Daoy (cell line): Measurements from ENCODE around the gene SERPINE2. TPM values are rescaled to one million over a fixed set of nuclear protein-coding genes. Genes with fewer than 3 reads are reported as not detected.

ENCODE experiments used
- DNase-seq: peaks from one replicate; pipeline ENCODE4 v3.0.0-alpha.2; 2015; ENCODE audit warnings: low read depth
- total RNA-seq: library from RNA; depleted of rRNA; stranded (reverse); fragments of >200 nt; shearing (Covaris generic); gene quantifications from 2 replicates; pipeline ENCODE4 v1.2.3, GENCODE V29; 2014

SERPINE2 gene
- total RNA-seq, 1 experiment from 2014 or later: 18.0 TPM

GRCh38 chr2:224046752-224047151, 7.7 kb upstream of the SERPINE2 start:
- DNase-seq: peak; percentile 50

- no peak for DNase-seq
These were observed 3.2 kb upstream of the SERPINE2 start for GRCh38 chr2:224042191-224042696.

- no peak for DNase-seq
These were observed 2.5 kb upstream of the SERPINE2 start for GRCh38 chr2:224041554-224041953.

DNA sequence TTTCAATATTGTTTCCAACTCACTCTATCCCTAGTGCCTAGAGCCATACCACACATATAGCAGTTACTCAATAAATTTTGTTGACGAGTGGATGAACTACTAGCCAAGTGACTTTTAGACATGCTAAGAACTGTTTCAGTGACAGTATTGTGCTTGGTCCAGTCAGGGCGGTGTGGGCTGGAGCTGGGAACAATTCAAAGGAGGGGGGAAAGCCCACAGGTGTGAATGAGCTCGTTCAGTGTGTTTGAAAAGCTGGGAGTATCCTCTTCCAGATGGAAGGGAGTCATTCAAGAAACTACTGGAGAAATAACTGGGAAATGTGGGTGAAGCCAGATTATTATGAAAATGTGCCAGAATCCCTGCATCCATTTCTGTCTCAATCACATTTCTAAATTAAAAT, 1.7 kb upstream of the SERPINE2 start:
- no peak for DNase-seq

DNA sequence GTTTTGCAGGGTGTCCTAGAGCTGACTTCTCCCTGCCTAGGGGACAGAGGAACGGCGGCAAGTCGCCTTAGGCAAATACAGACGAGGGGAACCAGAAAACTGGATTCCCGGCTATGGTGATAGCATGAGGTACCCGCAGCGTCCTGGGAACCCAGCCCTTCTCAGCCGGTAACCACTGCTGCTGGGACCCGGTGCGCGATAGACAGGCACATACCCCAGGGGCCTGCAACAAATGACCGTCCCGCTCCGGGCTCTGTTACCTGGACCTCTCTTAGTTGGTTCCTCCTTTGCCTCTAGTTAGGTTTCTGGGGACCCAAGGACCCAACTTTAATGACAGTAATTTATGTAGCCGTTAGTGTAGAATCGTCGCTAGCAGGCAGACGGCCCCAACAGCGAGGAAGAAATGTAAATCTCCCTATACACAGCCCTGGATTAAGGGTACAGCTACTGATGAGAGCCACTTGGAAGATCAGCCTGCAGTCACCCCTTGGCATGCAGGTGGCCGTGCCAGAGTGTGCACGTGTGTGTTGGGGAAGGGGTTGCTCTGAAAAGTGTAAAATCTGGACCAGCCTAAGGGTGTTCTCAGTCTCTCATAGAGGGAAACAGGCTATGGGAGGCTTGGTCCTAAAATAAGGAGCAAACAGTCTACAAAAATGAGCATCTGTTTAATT, 819 bp upstream of the SERPINE2 start:
- DNase-seq: no peak

DNA sequence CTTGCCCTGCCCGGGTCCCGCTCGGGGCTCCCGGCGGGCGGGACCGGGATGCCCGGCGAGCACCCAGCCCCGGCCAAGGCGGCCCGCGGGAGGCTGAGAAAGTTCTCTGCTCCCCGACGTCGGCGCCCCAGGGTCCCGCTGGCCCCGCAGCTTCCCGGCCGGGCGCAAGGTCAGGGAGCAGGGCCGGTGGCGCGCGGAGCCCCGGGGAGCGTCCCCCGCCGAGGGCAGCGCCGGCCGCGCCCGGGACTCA, 331 bp downstream of the SERPINE2 start:
- no peak for DNase-seq

- DNase-seq: peak; percentile 62
These were observed 847 bp downstream of the SERPINE2 start for GRCh38 chr2:224038049-224038829.

GRCh38 chr2:224036731-224037361, 2.2 kb downstream of the SERPINE2 start:
- no peak for DNase-seq

GRCh38 chr2:224034017-224034416, 5.1 kb downstream of the SERPINE2 start:
- no peak for DNase-seq

DNA sequence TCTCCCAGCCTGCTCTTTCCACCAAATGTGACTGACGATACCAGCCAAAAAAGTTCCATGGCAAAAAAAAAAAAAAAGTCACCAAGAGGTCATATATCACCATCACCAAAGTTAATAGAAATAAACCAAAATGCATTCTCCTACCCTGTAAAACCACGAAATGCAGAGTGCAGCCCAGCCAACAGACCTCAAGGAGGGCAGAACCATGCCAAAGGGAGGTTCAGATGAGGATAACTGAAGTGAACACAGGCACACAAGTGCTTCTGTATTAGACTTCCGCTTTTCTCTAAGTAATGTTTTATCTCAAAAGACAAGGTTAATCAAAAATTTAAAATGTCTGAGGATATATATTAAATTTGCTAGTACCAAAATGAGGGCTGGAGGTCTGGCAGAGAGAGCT, 5.5 kb downstream of the SERPINE2 start:
- no peak for DNase-seq

- DNase-seq: no peak
These were observed 6.8 kb downstream of the SERPINE2 start for GRCh38 chr2:224032283-224032682.

GRCh38 chr2:224031358-224031970, 7.6 kb downstream of the SERPINE2 start:
- DNase-seq: no peak

GRCh38 chr2:224030786-224031185, 8.3 kb downstream of the SERPINE2 start:
- DNase-seq: no peak

DNA sequence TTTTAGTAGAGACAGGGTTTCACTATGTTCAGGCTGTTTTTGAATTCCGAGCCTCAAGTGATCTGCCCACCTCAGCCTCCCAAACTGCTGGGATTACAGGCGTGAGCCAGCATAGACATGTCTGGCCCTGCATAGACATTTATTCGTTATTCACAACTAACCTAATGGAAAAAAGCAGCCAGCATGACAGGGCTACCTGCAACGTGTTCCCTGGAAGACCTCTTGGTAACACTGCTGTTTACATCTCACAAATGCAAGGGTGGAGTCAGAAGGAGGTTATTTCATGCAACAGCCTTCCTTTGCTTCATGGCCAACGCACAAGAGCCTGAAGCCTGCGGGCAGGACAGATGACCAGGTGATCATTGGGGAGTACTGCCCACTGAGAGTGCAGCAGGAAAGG, 9.2 kb downstream of the SERPINE2 start:
- no peak for DNase-seq

DNA sequence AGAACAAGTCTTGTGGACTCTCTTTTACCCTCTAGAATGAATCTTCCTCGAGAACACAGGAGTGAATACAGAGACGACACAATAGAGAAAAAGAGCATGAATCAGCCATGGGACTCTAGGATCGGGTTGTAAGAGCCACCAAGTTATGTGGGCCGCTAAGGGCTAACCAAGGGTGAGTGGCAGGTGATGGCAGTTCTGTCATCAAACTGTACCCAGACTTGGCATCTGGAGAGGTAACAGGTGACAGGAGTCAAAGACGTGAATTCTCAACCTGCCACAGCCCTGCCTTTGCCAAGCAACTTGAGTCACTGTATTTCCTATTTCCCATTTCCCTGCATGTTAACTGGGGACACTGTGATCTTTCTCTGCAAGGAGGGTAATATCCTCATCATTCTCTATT, 11.2 kb downstream of the SERPINE2 start:
- no peak for DNase-seq

- no peak for DNase-seq
These were observed 12.0 kb downstream of the SERPINE2 start for GRCh38 chr2:224027070-224027469.

DNA sequence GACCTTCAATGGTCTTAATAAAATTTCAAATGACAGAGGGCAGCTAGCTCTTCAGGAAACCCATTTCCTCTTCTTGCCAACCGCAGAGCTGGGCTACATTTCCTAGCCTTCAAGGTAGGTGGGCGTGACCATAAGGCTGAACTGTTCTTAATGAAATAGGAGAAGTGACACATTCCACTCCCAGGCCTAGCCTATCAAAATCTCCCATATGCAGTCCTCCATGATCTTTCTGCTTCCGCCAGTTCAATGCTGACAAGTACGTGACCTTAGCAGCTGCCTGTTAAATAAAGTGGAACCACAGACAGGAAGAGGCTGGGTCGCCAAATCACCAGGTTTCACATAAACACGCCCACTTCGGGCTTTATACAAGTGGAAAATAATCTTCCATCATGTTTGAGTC, 13.2 kb downstream of the SERPINE2 start:
- no peak for DNase-seq

DNA sequence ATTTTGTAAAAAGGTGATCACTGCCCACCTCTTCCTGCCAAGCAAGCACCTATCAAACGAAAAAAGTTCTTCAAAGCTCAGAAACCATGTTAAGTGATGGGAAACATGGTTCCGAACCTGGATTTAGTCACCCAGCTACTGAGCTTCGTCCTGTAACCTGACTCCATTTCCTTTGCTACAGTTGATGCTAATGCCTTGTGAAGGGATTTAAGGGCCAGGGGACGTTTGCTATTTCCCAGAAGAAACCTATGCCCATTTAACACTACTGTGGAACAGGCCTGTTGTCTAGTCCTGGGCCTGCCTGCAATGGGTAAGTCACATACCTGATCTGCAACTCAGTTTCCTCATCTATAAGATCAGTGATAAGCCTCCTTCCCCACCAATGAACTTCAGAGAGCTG, 14.8 kb downstream of the SERPINE2 start:
- DNase-seq: no peak

DNA sequence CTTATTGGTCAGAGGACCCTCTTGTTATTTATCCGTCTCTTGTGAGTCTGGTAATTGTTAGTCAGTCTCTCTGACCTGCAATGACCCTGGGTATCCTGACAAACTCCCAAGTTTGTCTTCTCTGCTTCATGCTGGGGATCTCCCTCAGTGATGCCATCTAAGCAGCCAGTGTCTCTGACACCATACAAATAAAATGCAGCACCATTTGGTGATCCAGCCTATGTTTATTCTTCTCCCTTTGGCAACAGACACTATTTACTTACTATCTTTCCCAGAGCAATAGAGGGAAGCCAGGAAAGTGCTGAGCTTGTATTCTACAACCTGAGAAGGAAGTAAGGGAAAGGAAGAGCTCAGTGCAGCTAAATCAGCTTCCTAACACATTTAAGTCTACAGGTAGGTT, 15.9 kb downstream of the SERPINE2 start:
- no peak for DNase-seq

DNA sequence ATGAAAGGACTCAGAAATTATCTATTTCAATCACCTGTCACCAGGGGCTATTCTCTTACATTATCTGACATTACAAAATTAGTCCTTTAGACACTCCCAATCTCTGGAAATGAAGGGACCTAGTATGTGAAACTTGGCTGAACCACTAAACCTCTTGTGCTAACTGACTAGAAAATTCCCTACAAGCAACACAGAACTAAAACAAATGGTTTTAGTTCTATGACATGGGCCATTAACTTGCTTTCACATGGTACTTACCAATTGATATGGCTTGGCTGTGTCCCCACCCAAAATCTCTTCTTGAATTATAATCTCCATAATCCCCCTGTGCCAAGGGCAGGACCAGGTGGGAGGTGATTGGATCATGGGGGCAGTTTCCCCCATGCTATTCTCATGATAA, 16.6 kb downstream of the SERPINE2 start:
- no peak for DNase-seq

DNA sequence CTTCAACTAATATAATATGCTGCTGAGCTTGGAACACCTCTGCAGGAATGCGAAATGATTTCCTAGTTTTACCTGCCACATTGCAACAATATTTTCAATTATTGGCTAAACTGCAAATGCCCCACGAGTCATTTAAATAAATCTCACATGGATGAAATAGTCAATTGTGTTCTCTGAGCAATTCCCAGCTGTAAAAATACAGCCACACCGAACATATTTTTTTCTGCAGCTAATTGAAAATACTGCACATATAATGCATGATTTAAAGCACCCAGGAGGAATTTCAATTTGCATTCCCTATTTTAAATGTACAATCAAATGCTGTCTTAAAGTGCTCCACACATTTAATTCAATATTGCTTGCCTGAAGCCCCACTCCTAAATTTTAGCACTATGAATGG, 18.6 kb downstream of the SERPINE2 start:
- no peak for DNase-seq

DNA sequence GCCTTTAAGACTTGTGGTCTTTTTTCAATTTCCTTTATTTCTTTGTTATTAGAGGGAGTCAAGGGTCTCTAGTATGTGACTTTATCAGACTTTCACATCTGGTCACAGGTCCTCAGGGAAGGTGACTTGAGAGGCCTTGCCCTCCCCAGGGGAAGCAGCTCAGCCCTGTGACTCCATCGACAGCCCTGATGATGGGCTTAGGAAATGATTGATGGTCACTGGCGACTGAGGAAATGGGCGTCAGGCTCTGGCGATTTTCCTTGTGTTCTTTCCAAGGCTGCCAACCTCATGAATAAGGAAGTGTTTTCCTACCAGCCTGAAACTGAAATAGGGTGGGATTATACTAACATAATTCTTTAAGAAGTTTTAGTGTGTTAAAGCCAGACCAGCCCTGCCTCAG, 21.1 kb downstream of the SERPINE2 start:
- no peak for DNase-seq

GRCh38 chr2:224016963-224017362, 22.1 kb downstream of the SERPINE2 start:
- no peak for DNase-seq
